ENCODE results near the gene ACAN. TPM values are rescaled to one million over a fixed set of nuclear protein-coding genes. Genes with fewer than 3 reads are reported as not detected.

ACAN gene
- total and polyA plus RNA-seq, 2 of the 8 experiments (the other 6 are each of a cell fraction or from before 2014, with no cell fraction given) = 0.71 to 0.73 TPM

DNA sequence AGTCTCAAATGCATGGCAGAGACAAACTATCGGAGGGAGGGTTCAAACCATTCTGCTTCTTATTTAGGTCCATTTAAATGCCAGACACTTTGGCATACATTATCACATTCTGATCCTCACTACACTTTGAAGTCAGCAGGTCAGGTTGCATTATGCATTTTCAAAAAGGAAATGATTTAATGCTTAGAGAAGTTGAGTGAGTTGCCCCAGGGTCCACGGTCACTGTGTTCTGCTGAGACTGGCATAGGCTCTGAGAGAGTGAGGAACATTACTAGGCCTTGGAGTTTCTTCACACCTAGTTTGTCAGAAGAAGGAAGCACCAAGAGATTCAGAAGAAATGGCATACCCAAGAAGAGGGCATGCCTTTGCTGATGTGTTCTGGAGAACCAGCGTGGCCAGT lies 46.3 kb upstream of the ACAN start:
- Histone ChIP-seq H3K9ac (replicated peaks in 1 of 4; ENCODE audit: extremely low read depth in 1 of 4, low read depth in 3 of 4, low read length in 3 of 4) (no peak overlapping the region), H4K20me1 (replicated peaks in 1 of 2; ENCODE audit: control insufficient read depth in 1 of 2, insufficient read depth in 2 of 2, low read length in 2 of 2) (peaks cover 0 to 3% of the 10 kb centered on the region in 2 experiments), H3K4me3 (ENCODE audit: extremely low read depth in 1 of 4, insufficient read depth in 2 of 4, low read depth in 3 of 4, low read length in 4 of 4) (no peak overlapping the region), H3K79me1 (ENCODE audit: low read depth, low read length) (no peaks in the 10 kb centered on the region), H2BK20ac (ENCODE audit: low read length) (no peak overlapping the region), H3K18ac (ENCODE audit: extremely low read depth, low read length) (no peak overlapping the region), H3K23me2 (ENCODE audit: low read depth, low read length) (no peaks in the 10 kb centered on the region), H3K27ac (ENCODE audit: low read depth, low read length) (no peak overlapping the region), H3K56ac (replicated peaks; ENCODE audit: insufficient read length, low read depth, low read length) (no peak overlapping the region), H3K4me2 (ENCODE audit: insufficient read depth in 1 of 2, low read depth in 2 of 2, low read length in 2 of 2) (no peak overlapping the region), H3K4me1 (replicated peaks in 1 of 4; ENCODE audit: control insufficient read depth in 3 of 4, insufficient read depth in 4 of 4, low read length in 3 of 4) (no peaks in the 10 kb centered on the region), H3K27me3 (replicated peaks in 1 of 4; ENCODE audit: control insufficient read depth in 3 of 4, extremely low read depth in 1 of 4, insufficient read depth in 3 of 4, low read length in 3 of 4) (no peaks in the 10 kb centered on the region; a peak in 1 of 7 replicates), H4K5ac (ENCODE audit: insufficient read length, low read depth, low read length) (no peak overlapping the region), H2AFZ (ENCODE audit: low read length) (no peak overlapping the region), H3K36me3 (ENCODE audit: control insufficient read depth in 2 of 4, insufficient read depth in 4 of 4, low read length in 3 of 4) (no peaks in the 10 kb centered on the region), H3K14ac (ENCODE audit: insufficient read length) (no peak overlapping the region), H3K4ac (replicated peaks; ENCODE audit: insufficient read length, low read depth, low read length) (no peak overlapping the region), H2AK5ac (ENCODE audit: low read depth, low read length) (no peak overlapping the region), H2BK5ac (ENCODE audit: low read depth, low read length) (no peak overlapping the region), H3K9me3 (ENCODE audit: insufficient read depth in 2 of 2, low read depth in 1 of 2, low read length in 1 of 2) (no peaks in the 10 kb centered on the region), H2BK120ac (replicated peaks; ENCODE audit: low read depth, low read length) (no peak overlapping the region), H2BK15ac (ENCODE audit: low read length) (no peak overlapping the region), H4K8ac (ENCODE audit: extremely low read depth, insufficient read depth, low read length) (no peak overlapping the region), H3K79me2 (ENCODE audit: control insufficient read depth in 1 of 2, insufficient read depth in 2 of 2, low read length in 2 of 2) (no peaks in the 10 kb centered on the region), H4K91ac (replicated peaks; ENCODE audit: insufficient read length, low read length) (no peak overlapping the region), H2BK12ac (ENCODE audit: low read depth, low read length) (no peak overlapping the region), H3K23ac (ENCODE audit: insufficient read length) (no peak overlapping the region)
- DNase-seq (ENCODE audit: low read depth in 1 of 2, low spot score in 2 of 2) = no peak
- CTCF ChIA-PET (ENCODE audit: partially characterized antibody) = no interaction called here
- no peak for FAIRE-seq
- POLR2A ChIA-PET (ENCODE audit: partially characterized antibody) = no interaction called here
- WGBS, 2 experiments (ENCODE audit: extremely low coverage in 1 of 2, insufficient coverage in 1 of 2, insufficient read length in 1 of 2, insufficient replicate concordance in 2 of 2, low coverage in 1 of 2, low lambda C conversion rate in 2 of 2, missing lambda C conversion rate in 1 of 2) = 84% methylated on average over 3 of the region's 3 CpGs; no CpG with 5 or more reads in 1 of the 2 experiments
- TF ChIP-seq SUZ12 (IDR thresholded peaks at IDR 0.05; ENCODE audit: low read length) (no peak), TAF7 (optimal IDR thresholded peaks at IDR 0.05; ENCODE audit: borderline replicate concordance, low read depth, low read length) (no peak), CHD1 (IDR thresholded peaks at IDR 0.05; ENCODE audit: low read depth, low read length) (no peak), SP1 (IDR thresholded peaks at IDR 0.05; ENCODE audit: low read depth, low read length) (no peak), CBX5 (IDR thresholded peaks at IDR 0.05; ENCODE audit: low read depth, low read length) (no peak), TAF1 (IDR thresholded peaks at IDR 0.05; ENCODE audit: low read depth, low read length) (no peak), NANOG (IDR thresholded peaks at IDR 0.05; ENCODE audit: insufficient read depth, low read depth, low read length, poor library complexity, severe bottlenecking) (no peak), EGR1 (IDR thresholded peaks at IDR 0.05; ENCODE audit: borderline replicate concordance, low read depth, low read length) (no peak), SAP30 (IDR thresholded peaks at IDR 0.05; ENCODE audit: insufficient read depth, insufficient replicate concordance, low read length) (no peak), EZH2 (IDR thresholded peaks at IDR 0.05; ENCODE audit: low read depth, low read length, severe bottlenecking) (no peak), ASH2L (IDR thresholded peaks at IDR 0.05; ENCODE audit: low read length) (no peak), POLR2A (IDR thresholded peaks at IDR 0.05; ENCODE audit: control extremely low read depth in 1 of 2, low read depth in 2 of 2, low read length in 2 of 2) (no peak), GTF2F1 (IDR thresholded peaks at IDR 0.05; ENCODE audit: borderline replicate concordance, low read depth, low read length) (no peak)
- TF ChIP-seq, protein P1, sequence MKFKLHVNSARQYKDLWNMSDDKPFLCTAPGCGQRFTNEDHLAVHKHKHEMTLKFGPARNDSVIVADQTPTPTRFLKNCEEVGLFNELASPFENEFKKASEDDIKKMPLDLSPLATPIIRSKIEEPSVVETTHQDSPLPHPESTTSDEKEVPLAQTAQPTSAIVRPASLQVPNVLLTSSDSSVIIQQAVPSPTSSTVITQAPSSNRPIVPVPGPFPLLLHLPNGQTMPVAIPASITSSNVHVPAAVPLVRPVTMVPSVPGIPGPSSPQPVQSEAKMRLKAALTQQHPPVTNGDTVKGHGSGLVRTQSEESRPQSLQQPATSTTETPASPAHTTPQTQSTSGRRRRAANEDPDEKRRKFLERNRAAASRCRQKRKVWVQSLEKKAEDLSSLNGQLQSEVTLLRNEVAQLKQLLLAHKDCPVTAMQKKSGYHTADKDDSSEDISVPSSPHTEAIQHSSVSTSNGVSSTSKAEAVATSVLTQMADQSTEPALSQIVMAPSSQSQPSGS (IDR thresholded peaks at IDR 0.05; ENCODE audit: low read length) = no peak
